ENCODE data around the gene METAP1D. TPM values are rescaled to one million over a fixed set of nuclear protein-coding genes. Genes with fewer than 3 reads are reported as not detected.
A peak's percentile ranks its signal among the peaks of the same experiment; 100 is the strongest.
"Not testable (repeated sequence)": the region's sequence is repeated elsewhere in the genome, so short reads cannot be mapped to it uniquely, and the experiment has no call there.

The METAP1D gene
- total and polyA plus RNA-seq, 2 donors from 2014 or later, result 4.0 to 6.2 TPM

GRCh38 chr2:172109256-172109987 is 109.7 kb downstream of the METAP1D start:
- Histone ChIP-seq H3K9me3 (ENCODE audit: control insufficient read depth in 2 of 3, insufficient read depth in 1 of 3, low read length in 3 of 3) (no peaks in the 10 kb centered on the region), H3K36me3 (ENCODE audit: control insufficient read depth in 2 of 3, insufficient read depth in 3 of 3, low read length in 3 of 3) (no peaks in the 10 kb centered on the region), H3K4me1 (ENCODE audit: control insufficient read depth in 2 of 3, insufficient read depth in 2 of 3, low read depth in 1 of 3, low read length in 3 of 3) (peaks cover 0 to 7% (median 6%) of the 10 kb centered on the region in 3 donors), H3K27me3 (ENCODE audit: control insufficient read depth, insufficient read depth, low read length) (peaks cover 38% of the 10 kb centered on the region), H3K4me3 (ENCODE audit: low read length in 3 of 3) (no peak overlapping the region), H3K9ac (ENCODE audit: low read length in 3 of 3) (no peak overlapping the region), H3K27ac (ENCODE audit: low read depth in 2 of 2, low read length in 2 of 2) (no peak overlapping the region)
- intact Hi-C loops (cut with DNase I), result no loop called here
- FAIRE-seq (no peak), DNase-seq (peak in 2 of 5 donors; percentile 2 to 21)
- TF ChIP-seq CTCF (IDR thresholded peaks at IDR 0.05; ENCODE audit: borderline replicate concordance, extremely low read depth, insufficient read depth), result no peak

DNA sequence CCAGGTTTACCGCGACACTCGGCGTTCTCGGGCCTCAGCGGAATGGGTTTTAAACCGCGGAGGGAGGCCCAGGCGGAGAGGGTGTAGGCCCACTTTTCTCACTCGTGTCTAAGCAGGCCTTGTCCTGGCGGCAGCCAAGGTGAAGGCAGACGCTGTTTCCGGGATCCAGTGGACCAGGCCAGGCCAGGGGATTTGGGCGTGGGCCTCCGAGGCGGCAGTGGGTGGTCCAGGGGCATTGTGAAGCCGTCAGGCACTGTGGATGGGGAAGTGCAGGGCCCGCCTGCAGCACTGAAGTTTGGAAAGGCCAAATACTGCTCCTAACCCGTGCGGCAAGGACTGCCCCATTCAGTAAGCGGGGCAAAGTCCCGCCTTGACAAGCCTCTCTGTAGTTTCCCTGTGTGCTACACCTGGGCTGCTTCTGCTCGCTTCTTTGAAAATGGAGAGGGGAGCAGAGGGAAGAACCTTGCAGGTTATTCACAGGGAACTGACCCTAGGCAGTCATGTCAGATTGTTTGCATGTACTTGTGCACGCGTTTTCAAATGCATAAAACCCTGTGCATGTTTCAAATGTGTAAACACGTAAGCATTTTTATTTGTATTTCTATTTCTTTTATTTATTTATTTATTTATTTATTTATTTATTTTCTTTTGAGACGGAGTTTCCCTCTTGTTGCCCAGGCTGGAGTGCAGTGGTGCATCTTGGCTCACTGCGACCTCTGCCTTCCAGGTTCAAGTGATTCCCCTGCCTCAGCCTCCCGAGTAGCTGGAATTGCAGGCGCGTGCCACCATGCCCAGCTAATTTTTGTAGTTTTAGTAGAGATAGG is 110.4 kb downstream of the METAP1D start:
- peaks cover 36% of the 10 kb centered on the region for H3K27me3 ChIP-seq (ENCODE audit: control insufficient read depth, insufficient read depth, low read length)
- H3K9me3 ChIP-seq (ENCODE audit: control insufficient read depth in 2 of 3, insufficient read depth in 1 of 3, low read length in 3 of 3), result no peaks in the 10 kb centered on the region
- H3K36me3 ChIP-seq (ENCODE audit: control insufficient read depth in 2 of 3, insufficient read depth in 3 of 3, low read length in 3 of 3), result no peaks in the 10 kb centered on the region
- FAIRE-seq (no peak), DNase-seq (peak in 3 of 5 donors; percentile 3 to 13 (median 12))
- H3K4me1 ChIP-seq (ENCODE audit: control insufficient read depth in 2 of 3, insufficient read depth in 2 of 3, low read depth in 1 of 3, low read length in 3 of 3), result peaks cover 0 to 7% (median 6%) of the 10 kb centered on the region in 3 donors
- no peak overlapping the region for H3K9ac ChIP-seq (ENCODE audit: low read length in 3 of 3)
- H3K4me3 ChIP-seq (ENCODE audit: low read length in 3 of 3), result no peak overlapping the region
- TF ChIP-seq CTCF (IDR thresholded peaks at IDR 0.05; ENCODE audit: borderline replicate concordance, extremely low read depth, insufficient read depth), result no peak
- H3K27ac ChIP-seq (ENCODE audit: low read depth in 2 of 2, low read length in 2 of 2), result no peak overlapping the region
- intact Hi-C loops (cut with DNase I), result no loop called here

DNA sequence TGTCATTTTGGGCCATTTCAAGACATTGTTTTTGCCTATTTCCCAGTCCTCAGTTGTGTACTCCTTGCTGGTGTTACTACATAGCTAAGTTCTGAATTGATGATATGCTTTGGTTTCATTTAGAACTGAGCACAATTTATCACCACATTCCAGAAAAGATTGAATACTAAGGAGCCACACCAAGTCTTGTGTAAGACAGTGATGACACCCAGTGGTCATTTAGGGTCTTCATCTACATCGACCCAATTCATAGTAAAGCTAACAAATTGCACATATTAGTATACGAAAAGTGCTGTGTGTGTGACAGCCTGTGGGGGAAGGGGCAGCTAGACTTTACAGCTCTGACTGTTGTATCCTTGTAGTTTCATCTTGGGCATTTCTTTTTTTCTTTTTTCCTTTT is 113.9 kb downstream of the METAP1D start:
- Histone ChIP-seq H3K9me3 (ENCODE audit: control insufficient read depth in 2 of 3, insufficient read depth in 1 of 3, low read length in 3 of 3) (no peaks in the 10 kb centered on the region), H3K36me3 (ENCODE audit: control insufficient read depth in 2 of 3, insufficient read depth in 3 of 3, low read length in 3 of 3) (no peaks in the 10 kb centered on the region), H3K4me1 (ENCODE audit: control insufficient read depth in 2 of 3, insufficient read depth in 2 of 3, low read depth in 1 of 3, low read length in 3 of 3) (no peaks in the 10 kb centered on the region), H3K27ac (ENCODE audit: low read depth in 2 of 2, low read length in 2 of 2) (no peak overlapping the region), H3K4me3 (ENCODE audit: low read length in 3 of 3) (no peak overlapping the region), H3K9ac (ENCODE audit: low read length in 3 of 3) (no peak overlapping the region), H3K27me3 (ENCODE audit: control insufficient read depth, insufficient read depth, low read length) (peaks cover 7% of the 10 kb centered on the region)
- DNase-seq, result peak in 2 of 5 donors; percentile 31 to 61
- TF ChIP-seq CTCF (IDR thresholded peaks at IDR 0.05; ENCODE audit: borderline replicate concordance, extremely low read depth, insufficient read depth), result peak; percentile 22
- intact Hi-C loops (cut with DNase I), result no loop called here
- FAIRE-seq, result no peak

DNA sequence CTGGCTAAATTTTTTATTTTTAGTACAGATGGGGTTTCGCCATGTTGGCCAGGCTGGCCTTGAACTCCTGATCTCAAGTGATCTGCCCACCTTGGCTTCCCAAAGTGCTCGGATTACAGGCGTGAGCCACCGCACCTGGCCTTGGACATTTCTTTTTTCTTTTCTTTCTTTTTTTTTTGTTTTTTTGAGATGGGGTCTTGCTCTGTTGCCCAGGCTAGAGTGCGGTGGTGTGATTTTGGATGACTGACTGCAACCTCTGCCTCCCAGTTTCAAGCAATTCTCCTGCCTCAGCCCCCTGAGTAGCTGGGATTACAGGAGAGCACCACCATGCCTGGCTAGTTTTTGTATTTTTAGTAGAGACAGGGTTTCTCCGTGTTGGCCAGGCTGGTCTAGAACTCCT is 114.4 kb downstream of the METAP1D start:
- H3K4me1 ChIP-seq (ENCODE audit: control insufficient read depth in 2 of 3, insufficient read depth in 2 of 3, low read depth in 1 of 3, low read length in 3 of 3); H3K9me3 ChIP-seq (ENCODE audit: control insufficient read depth in 2 of 3, insufficient read depth in 1 of 3, low read length in 3 of 3); FAIRE-seq; H3K4me3 ChIP-seq (ENCODE audit: low read length in 3 of 3); H3K27ac ChIP-seq (ENCODE audit: low read depth in 2 of 2, low read length in 2 of 2); DNase-seq; intact Hi-C loops (cut with DNase I); H3K27me3 ChIP-seq (ENCODE audit: control insufficient read depth, insufficient read depth, low read length); H3K36me3 ChIP-seq (ENCODE audit: control insufficient read depth in 2 of 3, insufficient read depth in 3 of 3, low read length in 3 of 3); H3K9ac ChIP-seq (ENCODE audit: low read length in 3 of 3): not testable (repeated sequence)
